Measurements from ENCODE around the gene UBE2J2.

- no peak for TF ChIP-seq EZH2 (IDR thresholded peaks at IDR 0.05)
- TF ChIP-seq POLR2AphosphoS5 (IDR thresholded peaks at IDR 0.05; ENCODE audit: borderline replicate concordance, low read depth, low read length) = no peak
These were observed 31.9 kb downstream of the UBE2J2 start for GRCh38 chr1:1241588-1242219.
